KOPT-K1 (cell line): ENCODE measurements around the gene POLD1.
"Not testable (repeated sequence)": the region's sequence is repeated elsewhere in the genome, so short reads cannot be mapped to it uniquely, and the experiment has no call there.

Experiments
- H3K27ac ChIP-seq: fragments of 200-600 bp; sonication (generic); 2 replicates; pipeline ENCODE4 v1.5.1; 2016; ENCODE audit warnings: antibody characterized with exemption, mild to moderate bottlenecking, low read depth, low read length; ENCODE audit not compliant: poor library complexity, severe bottlenecking
- H3K36me3 ChIP-seq: fragments of 200-600 bp; sonication (generic); 2 replicates; pipeline ENCODE4 v1.5.1; 2017; ENCODE audit warnings: antibody characterized with exemption, mild to moderate bottlenecking, low read length, moderate library complexity; ENCODE audit not compliant: insufficient read depth
- H3K9me3 ChIP-seq: fragments of 200-600 bp; sonication (generic); 2 replicates; pipeline ENCODE4 v1.5.1; 2017; ENCODE audit warnings: antibody characterized with exemption, low read length, mild to moderate bottlenecking; ENCODE audit not compliant: insufficient read depth, poor library complexity, severe bottlenecking

POLD1 gene

GRCh38 chr19:50379602-50380001 is 4.5 kb upstream of the POLD1 start:
- H3K9me3 ChIP-seq: no peaks in the 10 kb centered on the region
- H3K36me3 ChIP-seq: peaks cover 59% of the 10 kb centered on the region
- H3K27ac ChIP-seq: no peak overlapping the region

- no peaks in the 10 kb centered on the region for H3K9me3 ChIP-seq
- H3K36me3 ChIP-seq: peaks cover 59% of the 10 kb centered on the region
- no peak overlapping the region for H3K27ac ChIP-seq
Observed at GRCh38 chr19:50380137-50380536, 4.0 kb upstream of the POLD1 start.

- H3K27ac ChIP-seq: no peak overlapping the region
- peaks cover 61% of the 10 kb centered on the region for H3K36me3 ChIP-seq
- no peaks in the 10 kb centered on the region for H3K9me3 ChIP-seq
Observed at GRCh38 chr19:50380751-50381151, 3.4 kb upstream of the POLD1 start.

GRCh38 chr19:50381881-50382729 is 2.0 kb upstream of the POLD1 start:
- H3K9me3 ChIP-seq: no peaks in the 10 kb centered on the region
- H3K36me3 ChIP-seq: peaks cover 74% of the 10 kb centered on the region
- H3K27ac ChIP-seq: no peak overlapping the region

- H3K27ac ChIP-seq: peak overlapping the region; percentile 83
- no peaks in the 10 kb centered on the region for H3K9me3 ChIP-seq
- peaks cover 76% of the 10 kb centered on the region for H3K36me3 ChIP-seq
Observed at GRCh38 chr19:50383001-50383851, 921 bp upstream of the POLD1 start.

GRCh38 chr19:50384685-50385535 is 763 bp downstream of the POLD1 start:
- peaks cover 72% of the 10 kb centered on the region for H3K36me3 ChIP-seq
- peak overlapping the region; percentile 83 for H3K27ac ChIP-seq
- no peaks in the 10 kb centered on the region for H3K9me3 ChIP-seq

- Histone ChIP-seq H3K36me3 (peaks cover 58% of the 10 kb centered on the region), H3K27ac (no peak overlapping the region), H3K9me3 (no peaks in the 10 kb centered on the region)
Observed at GRCh38 chr19:50387176-50387867, 3.2 kb downstream of the POLD1 start.

GRCh38 chr19:50387868-50388245 is 3.7 kb downstream of the POLD1 start:
- Histone ChIP-seq H3K27ac (no peak overlapping the region), H3K9me3 (no peaks in the 10 kb centered on the region), H3K36me3 (peaks cover 58% of the 10 kb centered on the region)

GRCh38 chr19:50390295-50390694 is 6.1 kb downstream of the POLD1 start:
- not testable (repeated sequence) for H3K9me3 ChIP-seq, H3K27ac ChIP-seq
- H3K36me3 ChIP-seq: peaks cover 75% of the 10 kb centered on the region

- not testable (repeated sequence) for H3K27ac ChIP-seq, H3K9me3 ChIP-seq
- peaks cover 78% of the 10 kb centered on the region for H3K36me3 ChIP-seq
Observed at GRCh38 chr19:50390952-50391351, 6.8 kb downstream of the POLD1 start.

- no peaks in the 10 kb centered on the region for H3K9me3 ChIP-seq
- peaks cover 64% of the 10 kb centered on the region for H3K36me3 ChIP-seq
- no peak overlapping the region for H3K27ac ChIP-seq
Observed at GRCh38 chr19:50392759-50393158, 8.6 kb downstream of the POLD1 start.

GRCh38 chr19:50393589-50393988 is 9.4 kb downstream of the POLD1 start:
- peaks cover 61% of the 10 kb centered on the region for H3K36me3 ChIP-seq
- H3K27ac ChIP-seq: no peak overlapping the region

GRCh38 chr19:50394017-50394416 is 9.9 kb downstream of the POLD1 start:
- Histone ChIP-seq H3K36me3 (peaks cover 61% of the 10 kb centered on the region), H3K27ac (no peak overlapping the region), H3K9me3 (no peaks in the 10 kb centered on the region)

More at GRCh38 chr19:50393589-50393988, 9.4 kb downstream of the POLD1 start:
- no peaks in the 10 kb centered on the region for H3K9me3 ChIP-seq

GRCh38 chr19:50398675-50399367 is 14.7 kb downstream of the POLD1 start:
- peaks cover 76% of the 10 kb centered on the region for H3K36me3 ChIP-seq
- no peak overlapping the region for H3K27ac ChIP-seq
- no peaks in the 10 kb centered on the region for H3K9me3 ChIP-seq
